Measurements from ENCODE around the gene SPOCK1. TPM values are rescaled to one million over a fixed set of nuclear protein-coding genes. Genes with fewer than 3 reads are reported as not detected.
A peak's percentile ranks its signal among the peaks of the same experiment; 100 is the strongest.

Gene SPOCK1
- total and polyA plus RNA-seq, 5 experiments from 2014 or later: not detected

DNA sequence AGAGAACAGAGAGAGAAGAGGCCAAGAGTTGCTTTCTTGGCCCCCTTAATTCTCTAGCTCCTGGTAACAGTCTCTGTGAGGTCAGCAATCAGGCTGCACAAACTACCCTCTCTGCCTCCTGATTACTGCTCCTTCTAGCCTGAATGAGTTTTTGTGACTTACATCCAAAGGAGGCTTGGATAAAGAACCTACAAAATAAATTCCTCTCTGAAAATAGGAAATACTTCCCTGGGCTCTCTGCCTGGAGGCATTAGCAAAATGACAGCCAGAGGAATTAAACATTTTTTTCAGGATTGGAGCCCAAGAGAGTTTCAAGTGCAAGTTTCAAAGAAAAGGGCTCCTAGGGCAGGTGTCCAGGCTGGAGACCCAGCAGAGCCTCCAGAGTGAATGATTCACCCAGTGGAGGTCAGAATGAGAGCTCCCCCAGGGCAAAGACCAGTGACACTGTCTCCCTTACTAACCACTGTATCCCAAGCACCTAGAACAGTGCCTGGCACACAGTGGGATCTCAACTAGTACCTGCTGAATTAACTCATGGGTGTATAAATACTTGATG is 162.5 kb downstream of the SPOCK1 start:
- Mint-ChIP-seq H3K9me3 (peaks cover 0 to 3% (median 0%) of the 10 kb centered on the region in 9 donors), H3K36me3 (no peaks in the 10 kb centered on the region), H3K4me1 (no peaks in the 10 kb centered on the region), H3K27me3 (peaks cover 0 to 9% (median 3%) of the 10 kb centered on the region in 5 donors), H3K27ac (no peak overlapping the region), H3K4me3 (no peak overlapping the region)
- POLR2A ChIA-PET: no interaction called here
- no peak for DNase-seq
- no peak for ATAC-seq

DNA sequence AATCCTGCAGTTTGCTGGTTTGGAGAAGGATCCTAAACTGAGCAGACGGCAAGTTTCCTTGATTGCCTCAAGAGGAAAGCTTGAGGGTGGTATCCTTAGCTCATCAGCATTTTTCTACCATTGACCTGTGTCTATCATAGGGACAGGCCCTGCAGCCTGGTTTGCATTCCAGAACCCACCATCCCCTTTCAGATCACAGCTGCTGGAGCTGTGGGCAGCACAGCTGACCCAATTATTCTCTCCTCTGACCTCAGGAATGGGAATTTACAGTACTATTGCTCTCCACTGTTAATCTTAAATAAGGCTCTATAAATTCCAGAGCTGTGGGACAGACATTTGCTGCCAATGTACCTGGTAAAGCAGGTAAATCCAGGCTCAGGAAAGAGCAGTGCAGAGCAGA is 163.0 kb downstream of the SPOCK1 start:
- POLR2A ChIA-PET: no interaction called here
- Mint-ChIP-seq H3K9me3 (peaks cover 0 to 3% (median 0%) of the 10 kb centered on the region in 9 donors), H3K4me1 (no peaks in the 10 kb centered on the region), H3K4me3 (no peak overlapping the region), H3K27me3 (peaks cover 0 to 9% (median 3%) of the 10 kb centered on the region in 5 donors), H3K27ac (no peak overlapping the region), H3K36me3 (no peaks in the 10 kb centered on the region)
- no peak for DNase-seq
- no peak for ATAC-seq

DNA sequence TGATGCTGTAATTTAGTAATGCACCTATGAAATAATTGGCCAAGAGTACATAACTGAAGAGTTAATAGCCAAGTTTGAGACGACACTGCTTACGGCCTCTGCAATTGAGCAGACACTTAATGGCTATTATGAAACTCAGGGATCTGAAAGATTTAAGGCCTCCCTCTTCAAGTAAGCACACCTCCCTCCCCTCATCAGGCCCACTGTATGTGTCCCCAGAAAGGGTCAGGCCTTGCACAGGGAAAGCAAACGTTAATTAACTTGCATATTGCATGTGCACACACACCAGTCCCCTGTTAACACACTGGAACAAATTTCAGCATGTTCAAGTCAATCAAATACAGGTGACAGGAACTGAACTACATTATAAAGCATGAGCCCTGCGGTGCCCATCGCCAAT is 163.6 kb downstream of the SPOCK1 start:
- Mint-ChIP-seq H3K4me1 (no peaks in the 10 kb centered on the region), H3K4me3 (no peak overlapping the region), H3K27ac (no peak overlapping the region), H3K27me3 (peaks cover 0 to 8% (median 3%) of the 10 kb centered on the region in 5 donors), H3K36me3 (no peaks in the 10 kb centered on the region), H3K9me3 (peaks cover 0 to 3% (median 0%) of the 10 kb centered on the region in 9 donors)
- DNase-seq (no peak), ATAC-seq (no peak)
- POLR2A ChIA-PET: no interaction called here

DNA sequence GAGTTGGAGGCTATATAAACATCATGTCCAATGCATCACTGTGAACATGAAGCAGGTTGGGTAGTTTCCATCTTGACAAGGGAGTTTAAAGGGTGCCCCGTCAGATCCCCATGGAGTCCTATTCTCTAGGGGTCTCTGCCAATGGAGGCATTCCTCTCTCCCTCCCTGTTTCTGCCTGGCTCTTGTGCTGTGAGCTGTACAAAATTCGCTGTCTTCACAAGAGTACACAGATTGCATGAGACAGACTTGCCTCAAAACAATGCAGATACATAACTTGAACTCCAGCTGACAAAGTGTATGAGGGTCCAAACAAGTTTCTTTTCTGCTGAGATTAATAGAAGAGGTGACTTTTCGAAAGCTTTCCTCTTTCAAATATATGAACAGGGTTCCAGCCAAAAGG is 165.2 kb downstream of the SPOCK1 start:
- H3K36me3 Mint-ChIP-seq: no peaks in the 10 kb centered on the region
- DNase-seq (no peak), ATAC-seq (no peak)
- H3K9me3 Mint-ChIP-seq: peaks cover 0 to 3% (median 0%) of the 10 kb centered on the region in 9 donors
- peaks cover 0 to under 1% (median 0%) of the 10 kb centered on the region in 5 donors for H3K27me3 Mint-ChIP-seq
- POLR2A ChIA-PET: no interaction called here
- no peak overlapping the region for H3K4me3 Mint-ChIP-seq
- no peak overlapping the region for H3K27ac Mint-ChIP-seq
- no peaks in the 10 kb centered on the region for H3K4me1 Mint-ChIP-seq

DNA sequence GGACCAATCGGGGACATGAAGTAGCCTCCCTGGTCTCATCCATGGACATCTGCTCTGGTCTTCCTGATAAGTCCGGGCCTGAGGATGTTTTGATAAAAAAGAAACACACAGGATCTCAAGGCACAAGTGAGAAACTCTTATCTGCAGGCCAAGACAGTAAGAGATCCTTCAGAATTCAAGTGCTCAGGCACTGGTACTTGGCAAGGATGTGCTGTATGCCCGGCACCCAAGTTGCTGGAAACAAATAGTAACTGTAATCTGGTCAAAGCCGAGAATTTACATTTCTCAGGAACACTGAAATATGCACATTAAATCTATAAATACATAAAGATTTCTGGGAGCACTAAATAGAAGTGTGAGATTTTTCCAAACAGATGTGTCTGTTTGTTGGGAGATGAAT is 165.7 kb downstream of the SPOCK1 start:
- H3K27ac Mint-ChIP-seq: no peak overlapping the region
- no peaks in the 10 kb centered on the region for H3K4me1 Mint-ChIP-seq
- no peaks in the 10 kb centered on the region for H3K27me3 Mint-ChIP-seq
- ATAC-seq (no peak), DNase-seq (no peak)
- H3K36me3 Mint-ChIP-seq: no peaks in the 10 kb centered on the region
- POLR2A ChIA-PET: no interaction called here
- H3K9me3 Mint-ChIP-seq: no peaks in the 10 kb centered on the region
- no peak overlapping the region for H3K4me3 Mint-ChIP-seq

DNA sequence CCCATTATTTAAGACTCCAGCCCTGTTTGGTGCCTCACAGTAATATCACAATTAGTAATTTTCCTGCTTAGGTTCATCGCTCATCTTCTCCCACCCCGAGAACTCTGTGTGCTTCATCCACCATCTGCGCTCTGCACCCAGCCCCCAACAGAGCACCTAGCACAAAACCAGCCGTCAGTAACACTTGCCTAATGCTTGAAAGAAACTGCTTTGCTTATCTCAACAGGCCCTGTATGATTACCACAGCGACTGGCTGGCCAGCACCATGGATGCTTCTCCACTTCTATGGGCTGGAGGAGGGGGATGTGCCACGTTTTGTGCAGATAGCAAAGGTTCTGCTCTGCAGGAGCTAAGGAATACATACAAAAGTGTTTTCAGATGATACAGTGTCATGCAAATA is 166.8 kb downstream of the SPOCK1 start:
- Mint-ChIP-seq H3K9me3 (no peaks in the 10 kb centered on the region), H3K36me3 (no peaks in the 10 kb centered on the region), H3K4me3 (no peak overlapping the region), H3K27ac (no peak overlapping the region), H3K27me3 (no peaks in the 10 kb centered on the region), H3K4me1 (no peaks in the 10 kb centered on the region)
- DNase-seq: no peak
- POLR2A ChIA-PET: no interaction called here
- no peak for ATAC-seq

DNA sequence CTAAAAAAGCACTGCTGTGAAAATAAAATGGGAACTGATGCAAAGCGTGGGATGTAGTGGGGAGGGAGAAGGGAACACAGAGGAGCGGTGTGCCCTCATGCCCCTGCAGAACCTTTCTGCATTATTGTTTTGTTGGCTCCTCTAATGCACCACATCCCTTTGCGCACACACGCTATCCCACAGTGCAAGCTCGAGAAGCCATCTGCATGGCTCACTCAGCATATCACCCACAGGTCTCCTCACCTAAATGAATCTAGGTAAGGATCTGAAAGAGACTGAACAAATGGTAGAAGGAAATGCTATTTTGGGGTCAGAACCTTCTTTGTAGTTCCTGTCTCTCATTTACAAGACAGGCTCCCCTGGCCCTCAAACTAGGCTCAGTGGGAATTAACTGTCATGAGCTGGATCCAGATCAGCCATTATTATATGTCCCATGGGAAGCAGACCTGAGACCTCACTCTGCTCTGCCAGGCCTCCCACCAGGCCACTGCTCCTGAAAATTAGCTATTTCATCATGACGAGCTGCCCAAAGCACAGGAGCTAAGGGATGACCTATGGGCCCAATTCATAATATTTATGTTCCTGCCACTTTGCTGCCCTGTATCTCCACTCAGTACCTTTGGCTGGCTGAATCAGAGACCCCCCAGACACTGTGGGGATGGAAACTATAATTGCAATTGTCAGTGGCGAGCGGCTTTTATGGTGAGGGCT is 169.4 kb downstream of the SPOCK1 start:
- POLR2A ChIA-PET: no interaction called here
- no peak overlapping the region for H3K4me3 Mint-ChIP-seq
- H3K36me3 Mint-ChIP-seq: no peaks in the 10 kb centered on the region
- DNase-seq (no peak), ATAC-seq (no peak)
- H3K4me1 Mint-ChIP-seq: no peaks in the 10 kb centered on the region
- peaks cover 0 to 2% (median 0%) of the 10 kb centered on the region in 5 donors for H3K27me3 Mint-ChIP-seq
- no peak overlapping the region for H3K27ac Mint-ChIP-seq
- H3K9me3 Mint-ChIP-seq: no peaks in the 10 kb centered on the region

DNA sequence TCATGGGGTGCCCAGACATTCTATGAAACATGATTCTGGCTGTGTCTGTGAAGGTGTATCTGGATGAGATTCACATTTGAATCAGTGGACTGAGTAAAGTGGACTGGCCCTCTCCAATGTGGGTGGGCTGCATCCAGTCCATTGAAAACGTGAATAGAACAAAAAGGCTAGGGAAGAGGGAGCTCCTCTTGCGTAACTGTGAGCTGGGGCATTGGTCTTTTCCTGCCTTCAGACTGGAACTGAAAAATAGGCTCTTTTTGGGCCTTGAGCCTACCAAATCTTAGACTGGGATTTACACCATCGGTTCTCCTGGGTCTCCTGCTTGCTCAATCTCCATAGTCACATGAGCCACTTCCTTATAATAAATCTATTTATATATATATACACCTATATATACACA is 170.1 kb downstream of the SPOCK1 start:
- ATAC-seq: no peak
- H3K27ac Mint-ChIP-seq: no peak overlapping the region
- no peak overlapping the region for H3K4me3 Mint-ChIP-seq
- H3K9me3 Mint-ChIP-seq: peaks cover 0 to 2% (median 0%) of the 10 kb centered on the region in 9 donors
- H3K36me3 Mint-ChIP-seq: no peaks in the 10 kb centered on the region
- peaks cover 0 to 2% (median 0%) of the 10 kb centered on the region in 5 donors for H3K27me3 Mint-ChIP-seq
- H3K4me1 Mint-ChIP-seq: no peaks in the 10 kb centered on the region
- POLR2A ChIA-PET: no interaction called here
- DNase-seq: no peak

DNA sequence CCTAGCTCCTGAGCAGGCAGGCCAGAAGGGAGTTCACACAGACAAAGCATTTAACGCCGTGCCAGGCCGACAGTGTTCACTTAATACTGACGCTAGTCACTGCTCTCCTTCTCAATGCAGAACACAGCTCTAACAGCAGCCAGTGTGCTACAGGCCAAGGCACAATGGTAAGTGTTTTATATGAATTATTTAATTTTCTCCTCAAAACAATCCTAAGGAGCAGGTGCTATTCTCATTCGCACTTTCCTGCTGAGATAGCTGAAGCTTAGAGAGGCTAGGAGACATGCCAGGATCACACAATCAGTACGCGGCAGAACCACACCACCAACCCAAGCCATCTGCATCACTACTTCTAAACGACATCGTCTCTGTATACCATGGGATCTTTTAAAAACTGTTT is 170.7 kb downstream of the SPOCK1 start:
- peaks cover 0 to 2% (median 0%) of the 10 kb centered on the region in 9 donors for H3K9me3 Mint-ChIP-seq
- ATAC-seq (no peak), DNase-seq (no peak)
- POLR2A ChIA-PET: no interaction called here
- H3K4me1 Mint-ChIP-seq: no peaks in the 10 kb centered on the region
- H3K4me3 Mint-ChIP-seq: no peak overlapping the region
- H3K27ac Mint-ChIP-seq: no peak overlapping the region
- H3K27me3 Mint-ChIP-seq: peaks cover 0 to 2% (median 0%) of the 10 kb centered on the region in 5 donors
- no peaks in the 10 kb centered on the region for H3K36me3 Mint-ChIP-seq

DNA sequence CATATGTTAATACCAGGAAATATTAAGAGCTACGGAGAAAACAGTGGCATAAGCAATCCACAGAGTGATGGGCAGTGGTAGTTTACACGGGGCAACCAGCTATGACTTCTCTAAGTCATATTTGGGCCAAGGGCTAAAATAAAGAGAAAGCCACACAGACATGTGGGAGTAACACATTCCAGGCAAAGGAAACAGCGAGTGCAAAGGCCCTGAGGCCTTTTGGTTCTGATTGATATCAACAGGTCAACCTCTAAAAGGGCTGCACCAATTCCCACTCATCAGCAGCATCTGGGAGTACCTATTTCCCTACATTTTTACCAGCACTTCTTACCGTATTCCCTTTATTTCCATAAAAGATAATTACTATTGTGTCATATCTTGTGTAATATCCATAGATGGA is 173.4 kb downstream of the SPOCK1 start:
- H3K36me3 Mint-ChIP-seq: no peaks in the 10 kb centered on the region
- ATAC-seq: no peak
- no peak overlapping the region for H3K4me3 Mint-ChIP-seq
- H3K27me3 Mint-ChIP-seq: peaks cover 4 to 21% (median 8%) of the 10 kb centered on the region in 5 donors
- POLR2A ChIA-PET: no interaction called here
- H3K27ac Mint-ChIP-seq: no peak overlapping the region
- peaks cover 0 to 9% (median 2%) of the 10 kb centered on the region in 9 donors for H3K9me3 Mint-ChIP-seq
- no peaks in the 10 kb centered on the region for H3K4me1 Mint-ChIP-seq
- DNase-seq: no peak

DNA sequence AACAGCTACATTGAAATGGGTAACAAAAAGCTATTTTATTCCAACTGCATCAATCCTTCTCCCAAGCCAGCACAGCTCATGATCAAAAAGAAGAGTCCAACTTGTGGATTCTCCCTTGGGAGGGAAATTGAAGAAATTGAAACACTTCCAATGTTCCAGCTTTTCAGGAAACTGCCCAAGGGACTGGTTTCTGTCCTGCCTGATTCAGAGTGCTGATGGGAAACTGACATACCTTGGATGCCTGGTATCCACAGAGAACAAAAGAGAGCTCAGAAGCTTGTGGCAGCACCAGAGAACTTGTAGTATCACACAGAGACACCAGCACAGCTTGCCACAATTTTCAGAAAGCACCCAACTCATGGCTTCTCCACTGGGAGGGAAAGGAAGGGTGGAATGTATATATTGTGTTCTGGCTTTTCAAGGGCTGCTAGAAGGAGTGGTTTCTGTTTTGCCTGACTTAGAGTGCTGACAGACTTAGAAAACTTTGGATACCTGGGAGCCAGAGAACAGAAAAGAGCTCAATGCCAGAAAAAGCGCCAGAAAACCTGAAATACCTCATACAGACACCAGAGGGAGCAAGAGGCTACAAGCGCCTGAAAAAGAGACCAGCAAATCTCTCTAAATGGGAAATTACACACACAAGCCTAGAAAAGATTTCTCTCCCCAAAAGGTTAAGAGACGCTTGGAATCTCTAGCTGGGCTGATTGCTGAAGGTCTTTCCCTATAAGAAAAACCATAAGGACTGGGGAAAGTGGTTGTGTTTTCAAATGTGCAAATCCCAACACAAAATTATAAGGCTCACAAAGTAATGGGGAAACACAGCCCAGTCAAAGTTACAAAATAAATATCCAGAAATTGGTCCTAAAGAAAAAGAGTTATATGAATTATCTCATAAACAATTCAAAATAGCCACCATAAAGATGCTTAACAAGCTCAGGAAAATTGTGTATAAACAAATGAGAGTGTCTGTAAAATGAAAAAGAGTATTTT is 178.8 kb downstream of the SPOCK1 start:
- POLR2A ChIA-PET: no interaction called here
- H3K4me1 Mint-ChIP-seq: no peaks in the 10 kb centered on the region
- no peak overlapping the region for H3K4me3 Mint-ChIP-seq
- H3K27ac Mint-ChIP-seq: no peak overlapping the region
- DNase-seq (peak in 5 of 10 donors; percentile 3 to 18 (median 5)), ATAC-seq (no peak)
- H3K9me3 Mint-ChIP-seq: peaks cover 0 to 14% (median 6%) of the 10 kb centered on the region in 9 donors
- peaks cover 13 to 59% (median 17%) of the 10 kb centered on the region in 5 donors for H3K27me3 Mint-ChIP-seq
- no peaks in the 10 kb centered on the region for H3K36me3 Mint-ChIP-seq

DNA sequence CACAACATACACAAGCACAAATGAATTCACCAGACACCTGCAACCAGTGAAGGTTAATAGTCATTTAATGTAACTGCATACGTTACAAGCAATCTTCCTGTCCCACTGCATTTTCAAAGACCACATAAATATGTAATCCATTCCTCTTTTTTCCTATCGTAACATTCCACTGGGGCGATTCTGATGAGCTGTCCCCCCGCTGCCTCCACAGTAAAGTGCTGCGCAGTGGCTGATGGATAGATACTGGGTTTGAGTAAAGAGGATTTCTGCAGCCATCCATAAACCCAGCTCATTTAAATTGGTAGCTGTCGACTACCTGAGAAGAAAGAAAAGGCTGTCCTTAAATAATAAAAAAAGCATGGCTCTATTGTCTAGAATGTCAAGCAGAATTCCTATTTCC is 181.1 kb downstream of the SPOCK1 start:
- ATAC-seq (no peak), DNase-seq (no peak)
- Mint-ChIP-seq H3K4me3 (no peak overlapping the region), H3K9me3 (peaks cover 0 to 14% (median 6%) of the 10 kb centered on the region in 9 donors), H3K27ac (no peak overlapping the region), H3K27me3 (peaks cover 13 to 78% (median 18%) of the 10 kb centered on the region in 5 donors), H3K4me1 (no peaks in the 10 kb centered on the region), H3K36me3 (no peaks in the 10 kb centered on the region)
- POLR2A ChIA-PET: no interaction called here

DNA sequence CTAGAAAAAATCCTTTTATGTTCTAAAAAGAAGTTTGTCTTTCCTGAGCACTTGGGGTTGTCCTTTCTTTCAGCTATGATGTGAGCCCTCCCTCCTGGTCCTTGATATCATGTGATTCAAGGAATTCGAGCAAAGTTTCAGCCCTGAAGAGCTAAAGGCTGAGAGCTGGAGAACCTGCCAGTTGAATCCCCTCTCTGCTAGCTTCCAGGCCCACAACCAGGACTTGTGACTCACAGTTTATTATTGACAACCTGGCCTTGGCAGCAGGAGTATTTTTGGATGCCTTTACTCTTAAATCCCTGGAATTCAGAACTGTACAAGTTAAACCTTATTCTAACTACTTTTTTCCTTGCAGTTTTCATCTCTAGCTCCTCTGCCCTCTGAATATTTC is 182.8 kb downstream of the SPOCK1 start:
- Mint-ChIP-seq H3K4me1 (no peaks in the 10 kb centered on the region), H3K36me3 (no peaks in the 10 kb centered on the region), H3K9me3 (peaks cover 0 to 12% (median 4%) of the 10 kb centered on the region in 9 donors), H3K27ac (no peak overlapping the region), H3K4me3 (no peak overlapping the region), H3K27me3 (peaks cover 11 to 70% (median 17%) of the 10 kb centered on the region in 5 donors)
- no peak for DNase-seq
- POLR2A ChIA-PET: no interaction called here
- ATAC-seq: no peak
